HCT116 (cell line): Measurements from ENCODE around the gene PBX3. TPM values are rescaled to one million over a fixed set of nuclear protein-coding genes. Genes with fewer than 3 reads are reported as not detected.

Experiments used
- ATAC-seq: fragments of 200-7000 bp; cut with Tn5 transposase; 2 replicates; pipeline ENCODE4 v1.9.1; 2020; ENCODE audit warnings: mild to moderate bottlenecking, moderate library complexity
- BruUV-seq: library from RNA; stranded (reverse); fragments of 400-500 nt; replicated peaks from 2 replicates; lab custom pipeline; 2021; lab: Mats Ljungman, UMichigan
- CTCF ChIA-PET: fragments of 300-600 bp; sonication (Branson Sonifier 250); formaldehyde crosslinking; loops from one replicate; lab custom pipeline; 2021; ENCODE audit warnings: antibody characterized with exemption; lab: Charles Lee
- POLR2A ChIA-PET: fragments of 300-600, 350-600 bp; sonication (Branson Sonifier 250); formaldehyde crosslinking; loops from one replicate; lab custom pipeline; 2021; ENCODE audit warnings: antibody characterized with exemption; lab: Charles Lee
- RAD21 ChIA-PET, 2 experiments: fragments of 300-600 bp; sonication (Branson Sonifier 250); formaldehyde crosslinking; loops; one replicate each; lab custom pipeline; 2023; ENCODE audit warnings: low total read pairs in 2 of 2; ENCODE audit not compliant: uncharacterized antibody in 2 of 2, unreplicated experiment in 2 of 2, low non-redundant PET in 1 of 2; lab: Charles Lee
- DNase-seq: peaks from one replicate; pipeline ENCODE4 v3.0.0-alpha.2; 2010; ENCODE audit warnings: low read depth, low spot score
- H2AFZ ChIP-seq: fragments of 200-600 bp; shearing (Covaris generic), sonication (generic); 2 replicates; pipeline ENCODE4 v1.6.1; 2017; ENCODE audit warnings: low read depth, mixed run types, mixed read lengths, antibody characterized with exemption, low read length; ENCODE audit not compliant: poor library complexity, severe bottlenecking
- H3K27ac ChIP-seq: 2 replicates; pipeline ENCODE4 v1.5.1; 2012; ENCODE audit warnings: low read depth, low read length
- H3K27me3 ChIP-seq: fragments of 200-600 bp; sonication (generic); 2 replicates; pipeline ENCODE4 v1.6.1; 2016; ENCODE audit warnings: mixed run types, low read length, mixed read lengths; ENCODE audit not compliant: insufficient read depth
- H3K36me3 ChIP-seq, 2 experiments: fragments of 200-500 bp in 1 of 2; fragments of 200-600 bp in 1 of 2; sonication (Bioruptor generic) in 1 of 2; sonication (generic) in 1 of 2; 2 replicates each; pipeline versions ENCODE4 v1.5.1 to v1.6.1; 2014 to 2016; ENCODE audit warnings: low read length in 2 of 2, inconsistent platforms in 1 of 2, mixed read lengths in 1 of 2, mixed run types in 1 of 2; ENCODE audit not compliant: insufficient read depth in 2 of 2, control insufficient read depth in 1 of 2
- H3K4me1 ChIP-seq, 2 experiments: fragments of 200-600 bp in 1 of 2; sonication (generic) in 1 of 2; 2 replicates each; pipeline versions ENCODE4 v1.5.1 to v1.6.1; 2012 to 2017; ENCODE audit warnings: low read length in 2 of 2, inconsistent platforms in 1 of 2, mild to moderate bottlenecking in 1 of 2, mixed read lengths in 1 of 2, mixed run types in 1 of 2, moderate library complexity in 1 of 2; ENCODE audit not compliant: insufficient read depth in 2 of 2, control insufficient read depth in 1 of 2
- H3K4me2 ChIP-seq: fragments of 200-600 bp; sonication (generic); 2 replicates; pipeline ENCODE4 v1.6.1; 2017; ENCODE audit warnings: mixed run types, low read length, mixed read lengths
- H3K4me3 ChIP-seq, 2 experiments: fragments of 200-600 bp in 1 of 2; sonication (generic) in 1 of 2; replicated peaks in 1 of 2; 2 replicates each; pipeline ENCODE4 v1.5.1; 2011 to 2016; ENCODE audit warnings: low read length in 2 of 2, control low read depth in 1 of 2, low read depth in 1 of 2, mild to moderate bottlenecking in 1 of 2, mixed read lengths in 1 of 2, mixed run types in 1 of 2
- H3K79me2 ChIP-seq: fragments of 200-600 bp; sonication (generic); 2 replicates; pipeline ENCODE4 v1.6.1; 2017; ENCODE audit warnings: mild to moderate bottlenecking, mixed run types, low read length, moderate library complexity, mixed read lengths; ENCODE audit not compliant: insufficient read depth
- H3K9ac ChIP-seq: fragments of 200-600 bp; sonication (generic); 2 replicates; pipeline ENCODE4 v1.6.1; 2016; ENCODE audit warnings: low read length, mixed read lengths
- H3K9me2 ChIP-seq: fragments of 200-600 bp; sonication (generic), shearing (Covaris generic); 2 replicates; pipeline ENCODE4 v1.6.1; 2017; ENCODE audit warnings: mixed run types, mild to moderate bottlenecking, moderate library complexity; ENCODE audit not compliant: insufficient read depth
- H3K9me3 ChIP-seq, 2 experiments: fragments of 200-500 bp in 1 of 2; fragments of 200-600 bp in 1 of 2; sonication (Bioruptor generic) in 1 of 2; sonication (generic) in 1 of 2; 2 replicates each; pipeline ENCODE4 v1.6.1; 2014 to 2017; ENCODE audit warnings: low read length in 2 of 2, mixed read lengths in 2 of 2, inconsistent platforms in 1 of 2, low read depth in 1 of 2, mild to moderate bottlenecking in 1 of 2, mixed run types in 1 of 2, moderate library complexity in 1 of 2; ENCODE audit not compliant: control insufficient read depth in 1 of 2, insufficient read depth in 1 of 2
- H4K20me1 ChIP-seq: fragments of 200-600 bp; sonication (generic), shearing (Covaris generic); 2 replicates; pipeline ENCODE4 v1.6.1; 2017; ENCODE audit warnings: mixed run types, mild to moderate bottlenecking, moderate library complexity; ENCODE audit not compliant: insufficient read depth
- ATF3 ChIP-seq: IDR thresholded peaks from 2 replicates; pipeline ENCODE4 v1.6.1; 2012
- CEBPB ChIP-seq: IDR thresholded peaks from 2 replicates; pipeline ENCODE4 v1.6.1; 2012; ENCODE audit warnings: low read depth
- EZH2 ChIP-seq: fragments of 200-600 bp; sonication (generic); IDR thresholded peaks from 2 replicates; pipeline ENCODE4 v1.6.1; 2017; ENCODE audit warnings: antibody characterized with exemption, mixed run types
- FOSL1 ChIP-seq: IDR thresholded peaks from 2 replicates; pipeline ENCODE4 v1.6.1; 2012; ENCODE audit warnings: low read depth
- MAX ChIP-seq: IDR thresholded peaks from 2 replicates; pipeline ENCODE4 v1.6.1; 2012
- POLR2AphosphoS5 ChIP-seq: IDR thresholded peaks from 2 replicates; pipeline ENCODE4 v1.6.1; 2011; ENCODE audit warnings: mild to moderate bottlenecking, low read depth, low read length, moderate library complexity
- RAD21 ChIP-seq: IDR thresholded peaks from 2 replicates; pipeline ENCODE4 v1.6.1; 2012; ENCODE audit warnings: low read depth, mild to moderate bottlenecking
- SP1 ChIP-seq: IDR thresholded peaks from 2 replicates; pipeline ENCODE4 v1.6.1; 2012; ENCODE audit warnings: low read depth
- TCF7L2 ChIP-seq: IDR thresholded peaks from 2 replicates; pipeline ENCODE4 v1.7.0; 2011; ENCODE audit warnings: borderline replicate concordance, inconsistent platforms; ENCODE audit not compliant: insufficient read depth, insufficient read length; ENCODE audit errors: extremely low read depth
- ZFX ChIP-seq: fragments of 450-650 bp; IDR thresholded peaks from 2 replicates; pipeline ENCODE4 v1.6.1; 2017
- intact Hi-C: fragments of 100-400 bp; cut with micrococcal nuclease; formaldehyde crosslinking; loops from 2 replicates; pipeline ENCODE4 v1.10.0; 2022
- total RNA-seq: library from RNA; stranded (reverse); gene quantifications from one replicate; pipeline ENCODE4 v1.2.1, GENCODE V29; 2021; ENCODE audit not compliant: unreplicated experiment

PBX3 gene
- total RNA-seq, 1 experiment from 2014 or later: 13.5 TPM

- Histone ChIP-seq H3K27ac (no peak overlapping the region), H3K36me3 (no peaks in the 10 kb centered on the region), H3K4me1 (no peaks in the 10 kb centered on the region), H3K4me3 (no peak overlapping the region), H3K9me3 (no peaks in the 10 kb centered on the region), H3K9me2 (no peaks in the 10 kb centered on the region), H3K27me3 (no peaks in the 10 kb centered on the region), H4K20me1 (no peaks in the 10 kb centered on the region), H3K9ac (no peak overlapping the region), H3K4me2 (no peak overlapping the region), H3K79me2 (no peaks in the 10 kb centered on the region)
- RAD21 ChIA-PET: no interaction called here
- ATAC-seq: no peak
- intact Hi-C loops: no loop called here
- CTCF ChIA-PET: no interaction called here
- no peak for DNase-seq
- POLR2A ChIA-PET: interaction anchor here (1.5 kb wide), 1 partner anchor 17 kb away, joined by 3 read pairs; no protein-coding TSS in a partner anchor
- TF ChIP-seq SP1: no peak
- TF ChIP-seq CEBPB: no peak
- TF ChIP-seq MAX: no peak
- no peak for TF ChIP-seq EZH2
- TF ChIP-seq POLR2AphosphoS5: no peak
- no peak for TF ChIP-seq ATF3
- no peak for TF ChIP-seq TCF7L2
- TF ChIP-seq ZFX: no peak
- no peak for TF ChIP-seq FOSL1
- TF ChIP-seq RAD21: no peak
- TF ChIP-seq, all 23 proteins: peak for 0
- H2AFZ ChIP-seq: no peak overlapping the region
- no TSS peak for BruUV-seq
Measured at GRCh38 chr9:125894566-125894965, 147.4 kb downstream of the PBX3 start.

GRCh38 chr9:125896404-125896803, 149.2 kb downstream of the PBX3 start:
- Histone ChIP-seq H3K27me3 (no peaks in the 10 kb centered on the region), H3K4me3 (no peak overlapping the region), H3K4me1 (no peaks in the 10 kb centered on the region), H2AFZ (no peak overlapping the region)
- RAD21 ChIA-PET: no interaction called here
- TF ChIP-seq FOSL1: no peak
- no peak for TF ChIP-seq TCF7L2
- no peak for TF ChIP-seq SP1
- no peak for TF ChIP-seq RAD21
- no peak for TF ChIP-seq ATF3
- TF ChIP-seq, all 23 proteins: peak for 0
- H3K9ac ChIP-seq: no peak overlapping the region
- H3K4me2 ChIP-seq: no peak overlapping the region
- no peaks in the 10 kb centered on the region for H3K79me2 ChIP-seq
- no TSS peak for BruUV-seq
- H4K20me1 ChIP-seq: no peaks in the 10 kb centered on the region
- H3K27ac ChIP-seq: no peak overlapping the region
- DNase-seq (no peak), ATAC-seq (no peak)
- CTCF ChIA-PET: no interaction called here
- H3K9me2 ChIP-seq: no peaks in the 10 kb centered on the region
- H3K9me3 ChIP-seq: no peaks in the 10 kb centered on the region
- H3K36me3 ChIP-seq: no peaks in the 10 kb centered on the region
- POLR2A ChIA-PET: no interaction called here
- intact Hi-C loops: no loop called here
